GM19372 (cell line): ENCODE data around the gene SMIM35.

Source experiments
- ATAC-seq: cut with Tn5 transposase; IDR thresholded peaks from one replicate; pipeline ENCODE4 v1.9.1; 2021; ENCODE audit warnings: mild to moderate bottlenecking, low read depth, moderate library complexity; ENCODE audit not compliant: unreplicated experiment

Gene SMIM35

GRCh38 chr11:118111019-118111743 lies 24.4 kb upstream of the SMIM35 start:
- no peak for ATAC-seq

DNA sequence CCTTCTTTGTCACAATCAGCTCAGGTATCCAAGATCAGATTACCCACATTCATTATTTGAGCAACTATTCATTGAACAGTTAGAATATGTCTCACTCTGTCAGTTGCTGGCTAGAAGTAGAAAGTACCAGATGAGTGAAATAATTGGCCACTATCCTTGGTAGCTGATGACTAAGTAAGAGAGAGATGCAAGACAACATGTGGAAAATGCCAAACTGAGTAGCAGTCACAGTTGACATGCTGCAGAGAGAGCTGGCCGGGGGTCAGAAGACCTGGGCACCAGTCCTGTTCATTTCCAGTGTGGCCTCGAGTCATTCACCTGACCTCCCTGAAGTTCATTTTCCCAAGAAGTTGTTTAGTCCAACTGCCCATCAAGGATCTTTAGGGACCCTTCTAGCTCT lies 22.5 kb upstream of the SMIM35 start:
- ATAC-seq, result no peak

DNA sequence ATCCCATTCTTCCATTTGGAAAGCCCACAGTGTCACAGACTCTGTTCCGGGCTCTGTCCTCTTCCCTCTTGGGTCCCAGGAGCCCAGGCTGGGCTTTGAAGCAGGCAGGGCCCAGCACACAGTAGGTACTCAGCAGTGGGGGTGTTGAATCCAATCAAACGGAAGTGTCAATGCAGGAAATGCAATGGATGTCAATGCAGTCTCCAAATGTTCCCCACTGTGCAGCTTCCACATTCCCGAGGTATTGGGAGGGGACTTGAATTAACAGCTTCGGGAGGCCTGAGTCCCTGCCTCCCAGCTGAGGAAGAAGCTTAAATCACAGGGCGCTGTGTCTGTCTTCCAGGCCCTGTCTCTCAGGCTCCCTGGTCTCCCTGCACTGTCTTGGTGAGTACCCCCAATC lies 21.8 kb upstream of the SMIM35 start:
- ATAC-seq, result no peak

- no peak for ATAC-seq
Measured at GRCh38 chr11:118106789-118107335, 20.1 kb upstream of the SMIM35 start.

- no peak for ATAC-seq
Measured at GRCh38 chr11:118105657-118106305, 19.0 kb upstream of the SMIM35 start.

DNA sequence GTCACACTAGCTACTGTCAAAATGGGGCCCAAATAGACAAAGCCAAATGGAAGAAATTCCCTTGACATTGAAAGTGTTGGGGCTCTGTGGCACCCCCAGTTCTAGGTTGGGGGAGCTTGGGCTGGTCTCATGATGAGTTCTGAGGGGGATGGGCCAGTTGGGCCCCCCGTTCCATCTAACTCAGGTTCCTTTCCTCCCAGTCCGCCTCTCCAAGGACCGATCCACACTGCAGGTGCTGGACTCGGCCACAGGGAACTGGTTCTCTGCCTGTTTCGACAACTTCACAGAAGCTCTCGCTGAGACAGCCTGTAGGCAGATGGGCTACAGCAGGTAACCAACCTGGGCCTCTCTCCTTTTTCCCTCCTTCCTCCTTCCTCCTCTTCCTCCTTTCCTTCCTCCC lies 17.7 kb upstream of the SMIM35 start:
- ATAC-seq, result no peak

DNA sequence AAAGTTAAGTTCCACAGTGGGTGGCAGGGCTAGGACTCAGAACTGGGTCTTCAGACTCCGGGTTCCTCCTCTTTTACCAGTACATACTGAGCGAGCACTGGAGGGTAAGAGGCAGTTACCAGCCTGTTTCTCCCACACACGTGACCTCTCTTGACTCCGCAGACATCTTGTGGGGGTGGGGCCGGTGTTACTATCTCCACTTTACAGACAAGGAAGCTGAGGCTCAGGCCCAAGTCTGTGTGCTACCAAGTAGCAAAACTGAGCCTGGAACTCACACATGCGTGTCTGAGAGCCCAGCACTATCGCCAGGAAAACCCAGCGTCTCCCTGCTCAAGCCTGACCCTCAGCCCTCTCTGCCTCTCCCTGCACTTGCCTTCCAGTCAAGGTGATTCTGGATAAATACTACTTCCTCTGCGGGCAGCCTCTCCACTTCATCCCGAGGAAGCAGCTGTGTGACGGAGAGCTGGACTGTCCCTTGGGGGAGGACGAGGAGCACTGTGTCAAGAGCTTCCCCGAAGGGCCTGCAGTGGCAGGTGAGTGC lies 16.0 kb upstream of the SMIM35 start:
- ATAC-seq, result no peak

- ATAC-seq, result no peak
Measured at GRCh38 chr11:118100691-118101232, 14.0 kb upstream of the SMIM35 start.

- no peak for ATAC-seq
Measured at GRCh38 chr11:118099838-118100556, 13.2 kb upstream of the SMIM35 start.

GRCh38 chr11:118098996-118099837 lies 12.5 kb upstream of the SMIM35 start:
- no peak for ATAC-seq

DNA sequence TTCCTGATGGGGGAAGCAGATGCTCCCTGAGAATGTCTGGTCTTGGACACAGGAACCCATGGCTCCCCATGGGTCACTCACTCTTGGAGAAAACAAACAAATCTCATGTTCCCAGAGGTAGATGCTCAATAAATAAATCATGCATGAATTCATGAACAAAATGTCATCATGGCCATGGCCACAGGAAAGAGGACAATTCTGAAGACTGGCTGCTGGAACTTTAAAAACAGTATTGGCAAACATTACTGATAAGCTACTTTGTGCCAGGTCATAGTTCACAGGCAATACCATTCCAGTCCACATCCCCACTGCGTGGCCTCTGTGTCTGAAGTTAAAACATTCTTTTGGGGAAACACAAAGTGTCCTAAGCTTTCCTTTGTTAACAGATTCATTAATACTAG lies 9.2 kb upstream of the SMIM35 start:
- ATAC-seq, result no peak

- no peak for ATAC-seq
Measured at GRCh38 chr11:118095493-118095892, 8.7 kb upstream of the SMIM35 start.

GRCh38 chr11:118092907-118093571 lies 6.3 kb upstream of the SMIM35 start:
- no peak for ATAC-seq

DNA sequence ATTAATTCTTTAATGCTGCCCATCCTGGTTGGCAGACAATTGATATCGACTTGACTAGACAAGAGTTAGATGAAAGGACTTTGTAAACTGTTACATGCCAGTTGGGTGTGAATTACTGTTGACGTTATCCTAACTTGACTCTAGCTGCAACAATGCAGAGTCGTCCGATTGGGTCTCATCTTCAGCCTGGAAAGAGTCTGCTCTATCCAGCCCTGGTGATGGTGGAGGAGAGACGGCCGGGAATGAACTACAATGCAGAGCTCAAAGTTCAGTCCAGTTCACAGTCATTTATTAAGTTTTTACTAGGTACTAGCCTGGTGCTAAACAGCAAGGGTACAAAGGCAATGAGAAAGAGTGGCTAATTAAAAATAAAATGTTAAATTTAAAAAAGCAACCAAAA lies 4.9 kb upstream of the SMIM35 start:
- no peak for ATAC-seq

DNA sequence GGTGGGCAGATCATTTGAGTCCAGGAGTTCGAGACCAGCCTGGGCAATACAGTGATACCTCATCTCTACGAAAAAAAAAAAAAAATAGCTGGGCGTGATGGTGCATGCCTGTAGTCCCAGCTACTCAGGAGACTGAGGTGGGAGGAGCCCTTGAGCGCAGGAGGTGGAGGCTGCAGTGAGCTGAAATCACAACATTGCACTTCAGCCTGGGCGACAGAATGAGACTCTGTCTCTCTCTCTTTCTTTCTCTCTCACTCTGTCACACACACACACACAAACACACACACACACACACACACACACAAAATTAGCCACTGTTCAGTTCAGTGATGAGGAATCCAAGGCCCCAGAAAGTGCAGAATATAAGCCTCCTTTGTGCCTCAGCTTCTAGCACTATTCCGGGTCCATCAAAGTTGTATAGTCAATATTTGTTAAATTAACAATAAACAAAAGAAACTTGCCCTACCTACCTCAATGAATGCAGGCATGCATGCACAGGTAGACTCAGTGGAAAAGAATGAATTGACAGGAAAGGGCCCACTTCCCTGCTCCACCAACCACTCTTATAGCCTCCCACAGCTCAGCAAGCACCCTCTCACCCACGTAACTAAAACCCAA lies 3.9 kb upstream of the SMIM35 start:
- no peak for ATAC-seq

DNA sequence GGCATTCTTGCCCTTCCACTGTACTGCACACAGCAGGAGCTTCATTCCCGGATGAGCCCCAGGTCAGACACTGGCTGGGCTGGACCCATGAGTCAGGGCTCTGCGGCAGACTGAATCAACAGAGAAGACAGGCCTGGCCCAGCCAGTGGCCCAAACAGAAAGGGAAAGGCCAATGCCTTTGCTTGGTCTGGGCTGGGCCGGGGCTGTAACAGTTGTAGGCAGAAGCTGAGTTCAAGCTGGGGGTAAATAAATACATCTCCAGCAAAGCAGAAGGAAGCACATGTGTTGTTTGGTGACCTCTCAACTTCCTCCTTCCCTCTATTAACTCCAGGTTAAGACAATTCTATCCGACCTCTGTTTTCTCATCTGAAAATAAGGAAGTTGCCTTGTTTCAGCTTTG lies 1.8 kb upstream of the SMIM35 start:
- ATAC-seq, result no peak

GRCh38 chr11:118087931-118088330 lies 1.2 kb upstream of the SMIM35 start:
- ATAC-seq, result no peak

DNA sequence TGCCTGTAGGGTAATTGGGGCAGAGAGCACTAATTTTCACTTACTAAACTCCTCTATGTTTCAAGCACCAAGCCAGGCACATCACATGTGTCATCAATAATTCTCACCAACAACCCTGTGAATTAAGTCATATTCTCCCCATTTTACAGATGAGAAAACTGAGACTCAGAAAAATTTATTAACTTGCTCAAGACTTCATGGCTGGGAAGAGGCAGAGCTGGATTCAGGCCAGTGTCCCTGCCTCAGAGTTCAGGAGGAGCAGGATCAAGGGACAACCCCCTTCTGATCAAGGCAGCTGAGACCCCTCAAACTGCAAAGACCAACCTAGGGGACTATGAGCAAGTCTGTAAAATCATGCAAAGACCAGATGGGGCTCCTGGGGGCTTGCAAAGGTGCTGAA lies 2.1 kb downstream of the SMIM35 start:
- ATAC-seq, result no peak

GRCh38 chr11:118084247-118084646 lies 2.5 kb downstream of the SMIM35 start:
- no peak for ATAC-seq
